ENCODE measurements around the gene MS4A1.
"Not testable (repeated sequence)": the region's sequence is repeated elsewhere in the genome, so short reads cannot be mapped to it uniquely, and the experiment has no call there.

Gene MS4A1

GRCh38 chr11:60502221-60502775, 46.7 kb downstream of the MS4A1 start:
- DNase-seq (ENCODE audit: low read depth in 2 of 2): no peak

- no peak for DNase-seq (ENCODE audit: low read depth in 2 of 2)
These were observed 48.7 kb downstream of the MS4A1 start for GRCh38 chr11:60504219-60504905.

- not testable (repeated sequence) for DNase-seq (ENCODE audit: low read depth in 2 of 2)
These were observed 54.0 kb downstream of the MS4A1 start for GRCh38 chr11:60509609-60510008.

GRCh38 chr11:60510209-60510608, 54.6 kb downstream of the MS4A1 start:
- not testable (repeated sequence) for DNase-seq (ENCODE audit: low read depth in 2 of 2)

- no peak for DNase-seq (ENCODE audit: low read depth in 2 of 2)
These were observed 55.7 kb downstream of the MS4A1 start for GRCh38 chr11:60511393-60511792.

GRCh38 chr11:60512651-60513225, 57.1 kb downstream of the MS4A1 start:
- no peak for DNase-seq (ENCODE audit: low read depth in 2 of 2)

- DNase-seq (ENCODE audit: low read depth in 2 of 2): no peak
These were observed 58.1 kb downstream of the MS4A1 start for GRCh38 chr11:60513496-60514460.

- DNase-seq (ENCODE audit: low read depth in 2 of 2): no peak
These were observed 59.7 kb downstream of the MS4A1 start, which contains the start of gene MS4A13 for GRCh38 chr11:60515144-60515855. MS4A13 (plus strand) TSS chr11:60515392; CDS start chr11:60518084, 2,692 bp downstream.
